ELR (cell line): ENCODE measurements around the gene SCP2.
"Not testable (repeated sequence)": the region's sequence is repeated elsewhere in the genome, so short reads cannot be mapped to it uniquely, and the experiment has no call there.

Experiments used
- DNase-seq: peaks from one replicate; pipeline ENCODE4 v3.0.0-alpha.2; 2015; ENCODE audit warnings: low read depth

Gene SCP2

GRCh38 chr1:52970149-52970548 lies 43.1 kb downstream of the SCP2 start:
- DNase-seq, result peak; percentile 29

GRCh38 chr1:52973841-52974240 lies 46.8 kb downstream of the SCP2 start:
- DNase-seq, result no peak

GRCh38 chr1:52976183-52977035 lies 49.3 kb downstream of the SCP2 start:
- DNase-seq, result no peak

- no peak for DNase-seq
These were observed 51.0 kb downstream of the SCP2 start for GRCh38 chr1:52978045-52978444.

- not testable (repeated sequence) for DNase-seq
These were observed 65.7 kb downstream of the SCP2 start for GRCh38 chr1:52992733-52993132.

- DNase-seq, result no peak
These were observed 67.6 kb downstream of the SCP2 start for GRCh38 chr1:52994656-52995055.

- DNase-seq, result no peak
These were observed 69.6 kb downstream of the SCP2 start for GRCh38 chr1:52996653-52997052.

GRCh38 chr1:53001128-53001527 lies 74.1 kb downstream of the SCP2 start:
- DNase-seq, result no peak

GRCh38 chr1:53006612-53007011 lies 79.5 kb downstream of the SCP2 start:
- DNase-seq, result not testable (repeated sequence)

GRCh38 chr1:53010247-53010646 lies 83.2 kb downstream of the SCP2 start:
- not testable (repeated sequence) for DNase-seq

GRCh38 chr1:53011175-53011574 lies 84.1 kb downstream of the SCP2 start:
- no peak for DNase-seq

GRCh38 chr1:53014791-53015507 lies 87.9 kb downstream of the SCP2 start:
- peak; percentile 91 for DNase-seq

GRCh38 chr1:53015508-53015860 lies 88.4 kb downstream of the SCP2 start:
- no peak for DNase-seq

GRCh38 chr1:53016705-53017104 lies 89.6 kb downstream of the SCP2 start:
- peak; percentile 22 for DNase-seq

- DNase-seq, result no peak
These were observed 93.5 kb downstream of the SCP2 start for GRCh38 chr1:53020588-53020987.

GRCh38 chr1:53022179-53022578 lies 95.1 kb downstream of the SCP2 start:
- no peak for DNase-seq

- no peak for DNase-seq
These were observed 96.5 kb downstream of the SCP2 start for GRCh38 chr1:53023546-53023945.

- DNase-seq, result no peak
These were observed 97.0 kb downstream of the SCP2 start for GRCh38 chr1:53024117-53024516.

- peak; percentile 81 for DNase-seq
These were observed 98.1 kb downstream of the SCP2 start for GRCh38 chr1:53025034-53025768.

GRCh38 chr1:53025769-53026112 lies 98.7 kb downstream of the SCP2 start:
- no peak for DNase-seq

GRCh38 chr1:53026254-53026653 lies 99.2 kb downstream of the SCP2 start:
- DNase-seq, result no peak

GRCh38 chr1:53031732-53032131 lies 104.7 kb downstream of the SCP2 start:
- DNase-seq, result no peak

GRCh38 chr1:53037159-53037558 lies 110.1 kb downstream of the SCP2 start:
- DNase-seq, result no peak
